ENCODE measurements around the gene MB21D2.

- TF ChIP-seq, protein P1, sequence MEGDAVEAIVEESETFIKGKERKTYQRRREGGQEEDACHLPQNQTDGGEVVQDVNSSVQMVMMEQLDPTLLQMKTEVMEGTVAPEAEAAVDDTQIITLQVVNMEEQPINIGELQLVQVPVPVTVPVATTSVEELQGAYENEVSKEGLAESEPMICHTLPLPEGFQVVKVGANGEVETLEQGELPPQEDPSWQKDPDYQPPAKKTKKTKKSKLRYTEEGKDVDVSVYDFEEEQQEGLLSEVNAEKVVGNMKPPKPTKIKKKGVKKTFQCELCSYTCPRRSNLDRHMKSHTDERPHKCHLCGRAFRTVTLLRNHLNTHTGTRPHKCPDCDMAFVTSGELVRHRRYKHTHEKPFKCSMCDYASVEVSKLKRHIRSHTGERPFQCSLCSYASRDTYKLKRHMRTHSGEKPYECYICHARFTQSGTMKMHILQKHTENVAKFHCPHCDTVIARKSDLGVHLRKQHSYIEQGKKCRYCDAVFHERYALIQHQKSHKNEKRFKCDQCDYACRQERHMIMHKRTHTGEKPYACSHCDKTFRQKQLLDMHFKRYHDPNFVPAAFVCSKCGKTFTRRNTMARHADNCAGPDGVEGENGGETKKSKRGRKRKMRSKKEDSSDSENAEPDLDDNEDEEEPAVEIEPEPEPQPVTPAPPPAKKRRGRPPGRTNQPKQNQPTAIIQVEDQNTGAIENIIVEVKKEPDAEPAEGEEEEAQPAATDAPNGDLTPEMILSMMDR (IDR thresholded peaks at IDR 0.05), result no peak
- no peak for TF ChIP-seq POLR2A (IDR thresholded peaks at IDR 0.05)
These were observed 74.9 kb downstream of the MB21D2 start for GRCh38 chr3:192842711-192843110.
